Measurements from ENCODE around the gene HIP1R. TPM values are rescaled to one million over a fixed set of nuclear protein-coding genes. Genes with fewer than 3 reads are reported as not detected.

HIP1R gene
- total RNA-seq, 4 donors from 2014 or later: 27.3 to 46.3 (median 44.8) TPM

DNA sequence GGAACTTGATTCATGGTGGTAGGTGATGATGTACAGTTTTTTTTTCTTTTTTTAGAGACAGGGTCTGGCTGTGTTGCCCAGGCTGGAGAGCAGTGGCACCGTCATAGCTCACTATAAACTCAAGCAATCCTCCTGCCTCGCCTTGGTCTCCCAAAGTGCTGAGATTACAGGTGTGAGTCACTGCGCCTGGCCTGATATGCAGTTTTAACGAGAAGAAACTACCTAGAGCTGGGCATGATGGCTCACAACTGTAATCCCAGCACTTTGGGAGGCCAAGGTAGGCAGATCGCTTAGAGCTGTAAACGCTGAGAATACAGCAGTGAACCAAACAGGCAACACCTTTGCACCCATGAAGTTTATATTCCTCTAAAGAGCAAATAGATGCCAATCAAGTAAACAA is 73.7 kb downstream of the HIP1R start:
- WGBS, 2 donors: 75 to 87% methylated on average over 4 of the region's 6 CpGs

DNA sequence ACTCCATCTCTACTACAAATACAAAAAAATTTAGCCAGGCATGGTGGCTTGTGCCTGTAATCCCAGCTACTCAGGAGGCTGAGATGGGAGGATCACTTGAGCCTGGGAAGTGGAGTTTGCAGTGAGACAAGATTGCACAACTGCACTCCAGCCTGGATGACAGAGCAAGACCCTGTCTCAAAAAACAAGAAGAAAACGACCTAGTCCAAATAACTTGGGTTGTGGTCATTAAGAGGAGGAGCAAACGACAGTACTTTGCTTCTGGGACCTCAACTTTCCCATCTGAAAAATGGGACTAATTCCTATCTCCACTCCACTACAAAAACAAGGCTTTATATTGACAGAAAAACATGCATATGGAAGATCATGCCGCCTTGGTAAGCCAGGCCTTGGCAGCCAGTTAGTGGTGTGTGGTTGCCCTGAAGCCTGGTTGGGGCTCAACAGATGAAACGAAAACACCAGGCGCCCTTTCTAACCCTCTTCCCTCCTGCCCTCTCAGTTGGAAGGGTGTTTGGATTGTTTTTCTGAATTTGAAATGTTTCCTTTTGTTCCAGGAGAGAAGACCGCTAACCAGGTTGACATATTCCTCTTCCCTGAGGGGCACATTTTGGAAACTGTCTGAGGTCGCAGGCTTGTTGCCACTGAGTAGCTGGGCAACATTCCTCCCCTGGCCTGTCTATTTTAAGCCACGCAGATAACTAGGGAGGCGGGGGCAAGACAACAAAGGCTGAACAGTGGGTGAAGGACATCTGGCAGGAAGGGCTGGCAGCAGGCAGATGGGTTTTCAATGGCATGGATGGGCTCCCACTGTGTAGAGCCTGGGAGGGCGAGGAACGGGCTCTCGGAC is 74.4 kb downstream of the HIP1R start:
- no peak for TF ChIP-seq CTCF (IDR thresholded peaks at IDR 0.05)
- no peak for DNase-seq

More for the DNA sequence above, 73.7 kb downstream of the HIP1R start:
- Histone ChIP-seq H3K27me3 (no peaks in the 10 kb centered on the region), H3K4me3 (no peak overlapping the region), H3K36me3 (no peaks in the 10 kb centered on the region), H3K4me1 (no peaks in the 10 kb centered on the region), H3K27ac (no peak overlapping the region), H3K9me3 (no peaks in the 10 kb centered on the region)
- intact Hi-C loops (cut with DNase I): no loop called here
- no peak for DNase-seq
- no peak for TF ChIP-seq CTCF (IDR thresholded peaks at IDR 0.05)
- no peak for TF ChIP-seq POLR2A (IDR thresholded peaks at IDR 0.05)

More for the DNA sequence above, 74.4 kb downstream of the HIP1R start:
- Histone ChIP-seq H3K27me3 (no peaks in the 10 kb centered on the region), H3K36me3 (no peaks in the 10 kb centered on the region), H3K4me3 (no peak overlapping the region), H3K4me1 (no peaks in the 10 kb centered on the region), H3K27ac (no peak overlapping the region), H3K9me3 (no peaks in the 10 kb centered on the region)
- WGBS, 2 donors: 65 to 77% methylated on average over 9 to 11 of the region's 12 CpGs
- intact Hi-C loops (cut with DNase I): no loop called here

Other genes with a start within 250 kb of the HIP1R start
- 10 to 100 TPM; 12.0 to 24.1 (median 17.7) TPM for gene HCAR2, start 132.1 kb upstream of the HIP1R start, total RNA-seq
- gene HCAR3, start 118.6 kb upstream of the HIP1R start, total RNA-seq: 10 to 100 TPM in 2 of 4 donors, 1 to 10 TPM in 2; 4.7 to 18.8 (median 10.5) TPM
- under 1 TPM in 1 of 4 donors, not detected in 3; 0.23 TPM for gene HCAR1, start 104.6 kb upstream of the HIP1R start, total RNA-seq
- 10 to 100 TPM; 23.3 to 40.1 (median 32.3) TPM for gene DENR, start 82.6 kb upstream of the HIP1R start, total RNA-seq
- gene CCDC62, start 60.9 kb upstream of the HIP1R start, total RNA-seq: under 1 TPM in 2 of 4 donors, not detected in 2; 0.13 to 0.76 TPM
- gene VPS37B, start 60.7 kb downstream of the HIP1R start, total RNA-seq: 10 to 100 TPM; 41.1 to 85.7 (median 69.5) TPM
- gene ABCB9, start 131.0 kb downstream of the HIP1R start, total RNA-seq: 1 to 10 TPM; 2.9 to 5.5 (median 3.3) TPM
- 10 to 100 TPM in 3 of 4 donors, 1 to 10 TPM in 1; 8.5 to 13.9 (median 11.3) TPM for gene OGFOD2, start 139.8 kb downstream of the HIP1R start, total RNA-seq
- gene ARL6IP4, start 145.2 kb downstream of the HIP1R start, total RNA-seq: 100 to 1,000 TPM in 3 of 4 donors, 10 to 100 TPM in 1; 84.2 to 212 (median 153) TPM

Measured in esophagus squamous epithelium (tissue), 5 donors.